Astrocyte of the cerebellum (primary cell): ENCODE measurements around the gene CHRNB2.
A peak's percentile ranks its signal among the peaks of the same experiment; 100 is the strongest.

Source experiments
- DNase-seq: peaks from one replicate; pipeline ENCODE4 v3.0.0-alpha.2; 2011; ENCODE audit warnings: low read depth
- H3K4me3 ChIP-seq: 2 replicates; pipeline ENCODE4 v1.5.1; 2011; ENCODE audit warnings: mild to moderate bottlenecking, low read depth, low read length, moderate library complexity
- in situ Hi-C: cut with HindIII; loops from 2 replicates; pipeline ENCODE4 v1.10.0; 2017; ENCODE audit warnings: low sequenced_read_pairs
- TF ChIP-seq, protein P1 (sequence below): IDR thresholded peaks from 2 replicates; pipeline ENCODE4 v1.5.1; 2012; ENCODE audit warnings: low read length, low read depth, moderate library complexity, mild to moderate bottlenecking; ENCODE audit errors: missing control alignments

Gene CHRNB2

DNA sequence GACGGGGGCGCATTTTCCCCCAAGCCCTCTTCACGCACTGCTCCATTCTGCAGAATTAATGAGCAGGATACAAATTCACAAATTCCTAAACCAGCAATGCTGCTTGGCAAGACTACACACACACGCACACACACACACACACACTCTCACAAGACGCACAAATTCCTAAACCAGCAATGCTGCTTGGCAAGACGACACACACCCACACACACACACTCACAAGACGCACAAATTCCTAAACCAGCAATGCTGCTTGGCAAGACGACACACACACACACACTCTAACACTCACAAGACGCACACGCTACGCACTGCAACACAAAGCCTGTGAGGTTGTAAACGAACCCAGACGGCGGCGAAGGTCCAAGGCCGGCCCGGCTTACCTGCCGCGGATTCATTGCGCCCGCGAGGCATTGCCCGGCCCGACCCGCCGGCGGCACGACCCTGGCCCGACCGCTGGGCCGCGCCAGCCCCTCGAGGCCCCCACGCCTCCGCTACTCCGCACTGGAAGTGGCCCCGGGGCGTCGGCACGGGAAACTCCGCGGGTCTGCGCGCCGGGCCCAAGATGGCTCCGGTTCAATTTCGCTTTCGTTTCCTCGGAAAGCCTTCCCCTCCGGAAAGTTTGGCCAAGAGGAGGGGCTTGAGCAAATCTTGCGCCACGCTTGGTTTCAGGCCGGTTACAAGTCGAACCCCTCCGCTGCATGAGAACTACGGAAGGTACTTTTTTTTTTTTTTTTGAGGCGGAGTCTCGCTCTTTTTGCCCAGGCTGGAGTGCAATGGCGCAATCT lies 40.2 kb downstream of the CHRNB2 start, which contains the start of gene ADAR:
TSS of gene ADAR (minus strand) at position 578 of the 788 bp plus-strand sequence. CDS start at position 398, 180 bp downstream.
- TF ChIP-seq, protein P1, sequence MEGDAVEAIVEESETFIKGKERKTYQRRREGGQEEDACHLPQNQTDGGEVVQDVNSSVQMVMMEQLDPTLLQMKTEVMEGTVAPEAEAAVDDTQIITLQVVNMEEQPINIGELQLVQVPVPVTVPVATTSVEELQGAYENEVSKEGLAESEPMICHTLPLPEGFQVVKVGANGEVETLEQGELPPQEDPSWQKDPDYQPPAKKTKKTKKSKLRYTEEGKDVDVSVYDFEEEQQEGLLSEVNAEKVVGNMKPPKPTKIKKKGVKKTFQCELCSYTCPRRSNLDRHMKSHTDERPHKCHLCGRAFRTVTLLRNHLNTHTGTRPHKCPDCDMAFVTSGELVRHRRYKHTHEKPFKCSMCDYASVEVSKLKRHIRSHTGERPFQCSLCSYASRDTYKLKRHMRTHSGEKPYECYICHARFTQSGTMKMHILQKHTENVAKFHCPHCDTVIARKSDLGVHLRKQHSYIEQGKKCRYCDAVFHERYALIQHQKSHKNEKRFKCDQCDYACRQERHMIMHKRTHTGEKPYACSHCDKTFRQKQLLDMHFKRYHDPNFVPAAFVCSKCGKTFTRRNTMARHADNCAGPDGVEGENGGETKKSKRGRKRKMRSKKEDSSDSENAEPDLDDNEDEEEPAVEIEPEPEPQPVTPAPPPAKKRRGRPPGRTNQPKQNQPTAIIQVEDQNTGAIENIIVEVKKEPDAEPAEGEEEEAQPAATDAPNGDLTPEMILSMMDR = no peak
- H3K4me3 ChIP-seq = peak within 1 kb of the TSS; percentile 71
- DNase-seq = peak; percentile 96
- in situ Hi-C loops = no loop called here

DNA sequence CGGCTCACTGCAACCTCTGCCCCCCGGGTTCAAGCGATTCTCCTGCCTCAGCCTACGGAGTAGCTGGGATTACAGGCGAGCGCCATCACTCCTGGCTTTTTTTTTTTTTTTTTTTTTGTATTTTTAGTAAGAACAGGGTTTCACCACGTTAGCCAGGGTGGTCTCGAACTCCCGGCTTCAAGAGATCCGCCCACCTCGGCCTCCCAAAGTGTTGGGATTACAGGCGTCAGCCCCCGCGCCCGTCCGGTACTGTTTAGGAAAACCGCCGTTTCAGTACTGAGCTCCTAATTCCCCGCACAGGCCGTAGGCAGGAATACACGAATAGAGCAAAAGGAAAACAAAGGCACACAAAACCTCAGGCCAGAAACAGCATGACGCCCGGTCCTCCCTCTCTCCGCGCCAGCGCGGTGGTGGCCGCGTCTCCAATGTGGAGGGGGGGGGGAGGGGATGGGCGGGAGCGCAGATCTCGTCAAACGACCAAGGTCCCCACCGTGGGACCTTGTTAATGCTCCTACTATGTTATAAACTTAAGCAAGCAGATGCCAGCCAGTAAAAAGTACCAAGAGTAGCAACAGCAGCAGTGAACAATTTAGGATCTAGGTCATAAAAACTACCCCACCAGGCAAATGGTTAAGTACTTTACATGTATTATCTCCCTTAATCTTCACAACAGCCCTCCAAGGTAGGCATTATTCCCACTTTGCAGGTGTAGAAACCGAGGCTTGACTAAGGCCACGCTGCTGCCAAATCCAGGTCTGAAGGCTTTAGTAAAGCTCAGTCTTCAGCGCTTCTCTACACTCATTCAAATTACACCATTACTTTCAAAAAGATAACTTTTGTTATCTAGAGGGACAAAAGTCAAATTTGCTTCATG lies 41.1 kb downstream of the CHRNB2 start:
- DNase-seq = peak; percentile 39
- in situ Hi-C loops = no loop called here
- H3K4me3 ChIP-seq = peak overlapping the region; percentile 71
- TF ChIP-seq, protein P1 = no peak

DNA sequence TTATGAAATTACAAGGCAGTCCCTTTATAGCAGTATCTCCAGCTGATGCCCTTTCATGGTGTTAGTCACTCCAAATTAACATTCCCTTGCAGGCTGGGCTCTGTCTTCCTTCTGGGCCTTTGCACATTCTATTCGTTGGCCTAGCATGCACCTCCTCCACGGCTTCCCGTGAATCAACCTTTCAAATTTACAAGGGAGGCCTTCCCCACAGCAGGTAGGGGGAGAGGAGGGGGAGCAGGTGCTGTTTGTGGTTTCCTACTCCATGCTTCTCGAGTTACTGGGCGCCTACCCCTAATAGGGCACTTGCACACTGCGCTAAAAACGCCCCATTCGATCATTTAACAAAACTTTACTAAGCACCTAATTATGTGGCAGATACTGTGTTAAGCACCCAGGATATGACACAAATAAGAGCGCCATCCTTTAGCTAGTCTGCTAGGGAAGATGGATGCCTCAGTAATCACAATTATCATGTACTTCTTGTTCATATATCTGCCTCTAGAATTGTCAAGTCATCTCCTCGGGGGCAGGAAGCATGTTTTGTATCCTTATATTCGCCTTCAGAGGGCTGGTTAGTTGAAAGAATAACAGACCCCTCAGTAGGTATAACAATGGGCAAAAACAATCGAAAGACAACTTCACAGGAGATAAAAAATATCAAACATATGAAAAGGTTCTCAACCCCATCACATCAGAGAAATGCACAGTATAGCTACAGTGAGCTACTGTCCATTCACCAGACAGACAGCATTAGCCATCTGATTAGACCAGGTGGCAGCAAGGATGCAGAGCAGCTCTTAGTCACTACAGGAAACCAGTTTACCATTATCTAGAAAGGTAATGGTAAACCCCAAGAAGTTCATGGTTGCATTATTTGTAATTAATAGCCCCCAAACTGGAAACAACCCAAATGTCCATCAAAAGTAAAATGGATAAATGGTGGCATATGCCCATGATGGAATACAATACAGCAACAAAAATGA lies 42.1 kb downstream of the CHRNB2 start:
- in situ Hi-C loops = no loop called here
- DNase-seq = no peak
- TF ChIP-seq, protein P1 = no peak
- no peak overlapping the region for H3K4me3 ChIP-seq

DNA sequence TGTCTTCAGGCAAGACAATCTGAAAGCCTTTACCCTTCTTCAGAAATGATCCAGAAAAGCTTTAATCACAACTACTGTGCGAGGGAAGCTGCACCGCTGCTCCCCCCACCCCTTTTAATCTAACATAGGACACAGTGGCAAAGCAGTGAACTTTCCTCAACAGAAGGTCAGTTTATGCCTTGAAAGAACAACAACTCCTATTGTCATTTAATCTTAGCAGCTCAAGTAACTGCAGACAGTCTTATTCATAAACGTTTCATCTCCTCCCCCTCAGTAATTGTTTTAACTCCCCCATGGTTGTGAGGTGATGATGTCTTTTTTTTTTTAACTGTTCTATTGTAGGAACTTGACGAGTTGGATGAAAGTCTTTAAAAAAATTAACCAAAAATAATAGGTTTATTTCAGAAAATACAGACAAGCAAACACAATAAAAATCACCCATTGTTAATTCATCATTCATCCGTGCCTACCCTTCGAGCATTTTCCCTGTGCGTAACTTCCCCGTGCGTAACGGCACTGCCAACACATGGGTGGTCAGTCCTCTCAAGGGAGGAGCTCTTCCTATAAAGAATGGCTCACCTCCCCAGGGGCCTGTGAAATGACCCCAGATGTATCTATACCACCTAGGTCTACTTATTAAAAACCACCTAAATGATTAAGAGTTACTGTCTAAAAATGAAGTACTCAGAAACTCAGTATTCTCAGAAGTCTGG lies 43.7 kb downstream of the CHRNB2 start:
- DNase-seq = no peak
- in situ Hi-C loops = no loop called here
- TF ChIP-seq, protein P1 = no peak
- no peak overlapping the region for H3K4me3 ChIP-seq

DNA sequence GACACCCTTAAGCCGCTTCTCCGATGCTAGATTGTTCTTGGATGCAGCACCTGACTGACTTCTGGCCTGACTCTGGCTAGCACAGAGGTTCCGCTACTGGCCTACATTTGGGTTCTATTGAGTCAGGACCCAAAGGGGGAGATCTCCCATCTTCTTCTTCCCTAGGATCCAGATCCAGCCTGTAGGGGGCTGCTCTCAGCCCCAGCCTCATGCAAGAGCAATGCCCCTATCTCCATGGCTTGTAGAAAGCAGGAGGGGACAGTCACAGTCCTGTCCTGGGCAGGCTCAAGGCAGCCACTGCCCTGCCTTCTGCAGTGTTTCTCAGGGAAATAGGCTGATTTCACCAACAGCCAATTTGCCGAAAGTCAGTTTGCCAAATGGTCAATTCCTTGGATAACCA lies 46.7 kb downstream of the CHRNB2 start:
- TF ChIP-seq, protein P1 = no peak
- H3K4me3 ChIP-seq = no peak overlapping the region
- DNase-seq = no peak
- in situ Hi-C loops = no loop called here
